Neutrophil (primary cell): Measurements from ENCODE around the gene ATL2.
A peak's percentile ranks its signal among the peaks of the same experiment; 100 is the strongest.

Source experiments
- H3K27ac ChIP-seq: fragments of 200-600 bp; sonication (generic); 2 replicates; pipeline ENCODE4 v1.5.1; 2016; ENCODE audit warnings: mild to moderate bottlenecking, moderate library complexity
- H3K27me3 ChIP-seq: fragments of 200-600 bp; sonication (generic); 2 replicates; pipeline ENCODE4 v1.6.0; 2016; ENCODE audit warnings: mild to moderate bottlenecking
- H3K36me3 ChIP-seq: fragments of 200-600 bp; sonication (generic); 2 replicates; pipeline ENCODE4 v1.5.1; 2017
- H3K4me1 ChIP-seq, 2 experiments: fragments of 200-600 bp in 1 of 2; sonication (generic) in 1 of 2; 1 replicate in 1 of 2; 2 replicates in 1 of 2; pipeline versions ENCODE4 v1.5.1 to v1.6.1; 2013 to 2016; ENCODE audit warnings: low read depth in 1 of 2, low read length in 1 of 2, mild to moderate bottlenecking in 1 of 2, moderate library complexity in 1 of 2; ENCODE audit not compliant: control insufficient read depth in 1 of 2, insufficient read depth in 1 of 2
- H3K4me3 ChIP-seq, 2 experiments: fragments of 200-600 bp in 1 of 2; sonication (generic) in 1 of 2; 1 replicate in 1 of 2; 2 replicates in 1 of 2; pipeline ENCODE4 v1.5.1; 2013 to 2016; ENCODE audit warnings: low read depth in 1 of 2, low read length in 1 of 2, mild to moderate bottlenecking in 1 of 2, moderate library complexity in 1 of 2
- H3K9me3 ChIP-seq: fragments of 200-600 bp; sonication (generic); 2 replicates; pipeline ENCODE4 v1.5.1; 2016
- CTCF ChIP-seq: fragments of 200-600 bp; sonication (generic); IDR thresholded peaks from 2 replicates; pipeline ENCODE4 v1.5.1; 2016; ENCODE audit warnings: antibody characterized with exemption

The ATL2 gene

GRCh38 chr2:38267270-38267925 is 109.7 kb downstream of the ATL2 start:
- TF ChIP-seq CTCF, result no peak
- Histone ChIP-seq H3K27ac (peak overlapping the region; percentile 76), H3K36me3 (no peaks in the 10 kb centered on the region), H3K27me3 (no peaks in the 10 kb centered on the region), H3K4me1 (peaks cover 51 to 53% of the 10 kb centered on the region in 2 experiments), H3K9me3 (no peaks in the 10 kb centered on the region), H3K4me3 (no peak overlapping the region)

- TF ChIP-seq CTCF, result no peak
- no peaks in the 10 kb centered on the region for H3K36me3 ChIP-seq
- peak overlapping the region; percentile 76 for H3K27ac ChIP-seq
- no peaks in the 10 kb centered on the region for H3K27me3 ChIP-seq
- peaks cover 60 to 61% of the 10 kb centered on the region in 2 experiments for H3K4me1 ChIP-seq
- H3K9me3 ChIP-seq, result no peaks in the 10 kb centered on the region
- no peak overlapping the region for H3K4me3 ChIP-seq
These were observed 110.6 kb downstream of the ATL2 start for GRCh38 chr2:38266382-38267061.

DNA sequence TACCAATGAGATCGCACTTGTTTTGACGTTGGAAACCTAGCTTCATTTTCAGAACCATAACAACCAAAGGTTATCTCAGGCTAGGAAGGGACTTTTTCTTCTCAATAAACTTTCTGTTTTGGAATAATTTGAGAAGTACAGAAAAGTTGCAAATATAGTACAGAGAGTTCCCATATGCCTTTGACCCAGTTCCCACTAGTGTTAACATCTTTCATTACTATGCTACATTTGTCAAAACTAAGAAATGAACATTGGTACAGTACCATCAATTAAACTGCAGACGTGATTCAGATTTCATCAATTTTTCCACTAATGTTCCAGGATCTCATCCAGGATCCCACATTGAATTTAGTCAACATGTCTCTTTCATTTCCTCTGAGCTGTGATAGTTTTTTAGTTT is 111.6 kb downstream of the ATL2 start:
- no peak overlapping the region for H3K4me3 ChIP-seq
- H3K9me3 ChIP-seq, result no peaks in the 10 kb centered on the region
- peak overlapping the region; percentile 76 for H3K27ac ChIP-seq
- no peak for TF ChIP-seq CTCF
- no peaks in the 10 kb centered on the region for H3K36me3 ChIP-seq
- no peaks in the 10 kb centered on the region for H3K27me3 ChIP-seq
- H3K4me1 ChIP-seq, result peaks cover 71 to 72% of the 10 kb centered on the region in 2 experiments

GRCh38 chr2:38264396-38265221 is 112.5 kb downstream of the ATL2 start:
- Histone ChIP-seq H3K27ac (peak overlapping the region; percentile 76), H3K36me3 (no peaks in the 10 kb centered on the region), H3K4me3 (peak overlapping the region in 1 of 2 experiments; percentile 19), H3K9me3 (no peaks in the 10 kb centered on the region), H3K4me1 (peaks cover 79 to 81% of the 10 kb centered on the region in 2 experiments), H3K27me3 (no peaks in the 10 kb centered on the region)
- no peak for TF ChIP-seq CTCF

GRCh38 chr2:38263293-38263692 is 113.8 kb downstream of the ATL2 start:
- Histone ChIP-seq H3K4me3 (no peak overlapping the region), H3K36me3 (no peaks in the 10 kb centered on the region), H3K4me1 (peaks cover 90% of the 10 kb centered on the region in 2 experiments), H3K9me3 (no peaks in the 10 kb centered on the region), H3K27me3 (no peaks in the 10 kb centered on the region), H3K27ac (peak overlapping the region; percentile 76)
- no peak for TF ChIP-seq CTCF
